Activated T-cell treated with anti-CD3 and anti-CD28 coated beads, Interleukin-2, amount 50 U/mL, for 48 hours (primary cell): Measurements from ENCODE around the gene TAGAP.
"Not testable (repeated sequence)": the region's sequence is repeated elsewhere in the genome, so short reads cannot be mapped to it uniquely, and the experiment has no call there.

Source experiments
- DNase-seq, 2 experiments: peaks; one replicate each; pipeline ENCODE4 v3.0.0-alpha.2; 2020

The TAGAP gene

GRCh38 chr6:159010037-159010612, 34.7 kb downstream of the TAGAP start:
- not testable (repeated sequence) for DNase-seq

- peak; percentile 38 to 46 for DNase-seq
These were observed 36.0 kb downstream of the TAGAP start for GRCh38 chr6:159008656-159009288.

- no peak for DNase-seq
These were observed 37.3 kb downstream of the TAGAP start for GRCh38 chr6:159007510-159007909.

GRCh38 chr6:159005436-159005835, 39.4 kb downstream of the TAGAP start:
- no peak for DNase-seq

DNA sequence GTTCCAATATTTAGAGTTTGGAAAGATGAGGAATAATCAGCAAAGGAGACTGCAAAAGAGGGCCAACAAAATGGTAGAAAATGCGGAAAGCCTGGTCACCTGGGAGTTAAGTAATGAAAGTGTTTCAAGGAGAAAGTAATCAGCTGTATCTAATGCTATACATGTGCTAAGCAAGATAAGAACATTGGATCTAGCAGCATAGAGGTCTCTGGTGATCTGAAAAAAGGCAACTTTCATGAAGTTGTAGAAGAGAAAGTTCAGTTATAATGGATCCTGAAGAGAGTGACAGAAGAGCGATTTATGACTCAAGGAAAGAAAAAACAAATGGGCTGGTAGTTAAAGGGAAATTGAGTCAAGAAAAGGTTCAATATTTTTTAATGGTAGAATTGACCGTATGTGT, 40.2 kb downstream of the TAGAP start:
- no peak for DNase-seq

- DNase-seq: no peak
These were observed 42.2 kb downstream of the TAGAP start for GRCh38 chr6:159002432-159003155.

- peak; percentile 95 to 97 for DNase-seq
These were observed 45.0 kb downstream of the TAGAP start, which contains the start of gene RSPH3 for GRCh38 chr6:158999666-159000403. RSPH3 (minus strand) TSS chr6:159000202; CDS start chr6:158999550, 652 bp downstream.

GRCh38 chr6:158999154-158999665, 45.6 kb downstream of the TAGAP start:
- DNase-seq: no peak

GRCh38 chr6:158996856-158997255, 47.9 kb downstream of the TAGAP start:
- no peak for DNase-seq

DNA sequence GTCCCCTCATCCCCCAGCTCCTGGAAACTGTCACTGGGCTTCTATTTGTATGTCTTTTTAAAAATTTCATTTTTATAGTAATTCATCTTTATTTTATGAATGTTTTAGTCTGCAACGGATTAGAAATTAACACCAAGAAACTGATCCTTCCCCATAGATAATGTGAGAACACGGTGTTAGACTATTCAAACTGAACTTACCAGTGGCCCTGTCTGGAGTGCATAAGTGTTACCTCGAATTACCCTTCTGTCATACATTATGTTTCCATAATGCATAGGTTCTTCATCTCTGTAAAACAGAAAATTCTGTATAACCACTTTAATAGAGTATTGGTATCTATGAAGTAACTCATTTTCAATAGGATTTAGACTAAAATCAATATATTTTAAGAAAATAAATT, 51.2 kb downstream of the TAGAP start:
- no peak for DNase-seq

DNA sequence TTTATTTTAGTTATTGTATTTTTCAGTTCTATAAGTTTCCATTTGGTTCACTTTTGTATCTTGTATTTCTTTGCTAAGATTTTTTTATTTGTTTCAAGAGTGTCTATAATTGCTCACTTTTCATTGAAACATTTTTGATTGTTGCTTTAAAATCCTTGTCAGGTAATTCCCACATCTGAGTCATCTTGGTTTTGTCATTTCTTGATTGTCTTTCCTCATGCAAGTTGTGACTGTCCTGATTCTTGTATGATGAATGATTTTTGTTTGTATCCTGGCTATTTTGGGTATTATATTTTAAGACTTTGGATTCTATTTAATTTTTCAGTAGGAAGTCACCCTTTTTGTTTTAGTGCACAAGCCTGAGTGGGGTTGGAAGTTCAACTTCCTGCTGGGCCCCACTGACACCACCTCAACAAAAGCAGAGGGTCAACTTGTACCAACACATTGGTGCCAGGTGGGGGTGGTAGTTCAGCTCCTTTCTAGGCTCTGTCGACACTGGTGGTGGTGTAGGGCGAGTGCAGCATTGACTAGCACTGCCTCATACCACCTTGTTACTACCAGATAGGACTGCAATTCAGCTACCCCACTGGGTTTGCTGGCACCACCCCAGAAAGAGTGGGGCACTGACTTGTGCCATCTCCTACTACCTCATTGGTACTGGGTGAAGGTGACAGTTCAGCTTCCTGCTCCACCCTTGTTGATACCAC, 53.6 kb downstream of the TAGAP start:
- peak; percentile 41 to 46 for DNase-seq

GRCh38 chr6:158989711-158990110, 55.1 kb downstream of the TAGAP start:
- not testable (repeated sequence) for DNase-seq

DNA sequence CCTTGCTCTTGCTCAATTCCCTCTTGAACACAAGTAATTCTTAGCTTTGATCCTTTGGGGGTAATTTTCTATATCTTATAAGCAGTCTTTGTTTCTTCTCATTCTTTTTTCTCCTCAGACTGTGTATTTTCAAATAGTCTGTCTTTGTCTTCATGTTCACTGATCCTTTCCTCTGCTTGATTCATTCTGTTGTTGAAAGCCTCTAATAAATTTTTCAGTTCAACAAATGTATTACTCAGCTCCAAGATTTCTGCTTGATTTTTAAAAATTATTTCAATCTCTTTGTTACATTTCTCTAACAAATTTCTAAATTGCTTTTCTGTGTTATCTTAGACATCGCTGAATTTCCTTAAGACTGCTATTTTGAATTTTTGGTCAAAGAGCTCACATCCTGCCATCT, 56.3 kb downstream of the TAGAP start:
- DNase-seq: no peak

- DNase-seq: no peak
These were observed 57.1 kb downstream of the TAGAP start for GRCh38 chr6:158987657-158988056.
